Activated naive CD4-positive, alpha-beta T cell treated with anti-CD3 and anti-CD28 coated beads, Interleukin-2, amount 50 U/mL, for 72 hours (primary cell): ENCODE results near the gene THAP11. TPM values are rescaled to one million over a fixed set of nuclear protein-coding genes. Genes with fewer than 3 reads are reported as not detected.
"Not testable (repeated sequence)": the region's sequence is repeated elsewhere in the genome, so short reads cannot be mapped to it uniquely, and the experiment has no call there.

Experiments used
- ATAC-seq, 2 donors: fragments of 150-1000 bp; cut with Tn5 transposase; 2 replicates each; pipeline ENCODE4 v1.10.0; 2021; ENCODE audit warnings: mild to moderate bottlenecking in 2 of 2, moderate library complexity in 2 of 2
- DNase-seq, 2 donors: peaks; one replicate each; pipeline ENCODE4 v3.0.0; 2021 to 2022; ENCODE audit warnings: low spot score in 2 of 2
- H3K27ac Mint-ChIP-seq, 2 donors: one replicate each; pipeline ENCODE4 v1.8.0; 2022; ENCODE audit warnings: mild to moderate bottlenecking in 2 of 2, mixed read lengths in 2 of 2
- H3K36me3 Mint-ChIP-seq, 2 donors: one replicate each; pipeline ENCODE4 v1.8.0; 2022; ENCODE audit warnings: mixed read lengths in 2 of 2
- H3K9me3 Mint-ChIP-seq, 2 donors: one replicate each; pipeline ENCODE4 v1.8.0; 2022; ENCODE audit warnings: mixed read lengths in 2 of 2
- total RNA-seq, 2 donors: library from RNA; stranded (reverse); gene quantifications; one replicate each; pipeline ENCODE4 v1.2.3, GENCODE V29; 2022

The THAP11 gene
- total RNA-seq, 2 donors from 2014 or later, result 26.9 to 43.2 TPM

- no peak for DNase-seq
- Mint-ChIP-seq H3K9me3 (no peaks in the 10 kb centered on the region), H3K36me3 (no peaks in the 10 kb centered on the region), H3K27ac (no peak overlapping the region)
- no peak for ATAC-seq
Measured at GRCh38 chr16:67825906-67826305, 16.2 kb upstream of the THAP11 start.

GRCh38 chr16:67828651-67829050 is 13.5 kb upstream of the THAP11 start:
- Mint-ChIP-seq H3K27ac (peak overlapping the region in 1 of 2 donors; percentile 85), H3K9me3 (no peaks in the 10 kb centered on the region), H3K36me3 (peaks cover 0 to 4% of the 10 kb centered on the region in 2 donors)
- ATAC-seq (no peak), DNase-seq (no peak)

DNA sequence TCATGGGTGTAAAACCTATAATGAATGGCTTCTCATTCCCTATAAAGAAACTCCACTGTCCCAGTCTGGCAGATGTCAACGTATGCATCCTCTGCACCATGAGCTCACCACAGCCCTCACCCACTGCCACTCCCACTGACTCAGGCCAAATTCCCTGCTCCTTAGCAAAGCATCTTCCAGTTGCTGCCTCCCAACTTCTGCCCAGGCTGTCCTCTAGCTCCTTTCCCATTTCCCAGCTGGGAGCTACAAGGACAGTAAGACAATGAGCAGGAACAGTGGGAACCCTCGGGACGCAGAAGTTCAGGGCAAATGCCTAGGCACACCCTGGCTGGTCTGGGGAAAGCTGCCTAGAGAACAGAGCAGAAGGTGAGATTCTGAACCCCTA is 9.1 kb upstream of the THAP11 start:
- no peak for ATAC-seq
- Mint-ChIP-seq H3K9me3 (no peaks in the 10 kb centered on the region), H3K27ac (peak overlapping the region; percentile 86 to 96), H3K36me3 (peaks cover 0 to 6% of the 10 kb centered on the region in 2 donors)
- DNase-seq, result no peak

- Mint-ChIP-seq H3K27ac (peak overlapping the region; percentile 86 to 96), H3K9me3 (no peaks in the 10 kb centered on the region), H3K36me3 (peaks cover 0 to 6% of the 10 kb centered on the region in 2 donors)
- DNase-seq, result peak; percentile 92 to 95
- ATAC-seq, result peak; percentile 99 to 100
Measured at GRCh38 chr16:67833415-67834241, 8.5 kb upstream of the THAP11 start.

GRCh38 chr16:67834242-67834614 is 7.9 kb upstream of the THAP11 start:
- H3K36me3 Mint-ChIP-seq, result peaks cover 0 to 6% of the 10 kb centered on the region in 2 donors
- H3K9me3 Mint-ChIP-seq, result no peaks in the 10 kb centered on the region
- DNase-seq, result no peak
- no peak for ATAC-seq
- peak overlapping the region in 1 of 2 donors; percentile 96 for H3K27ac Mint-ChIP-seq

DNA sequence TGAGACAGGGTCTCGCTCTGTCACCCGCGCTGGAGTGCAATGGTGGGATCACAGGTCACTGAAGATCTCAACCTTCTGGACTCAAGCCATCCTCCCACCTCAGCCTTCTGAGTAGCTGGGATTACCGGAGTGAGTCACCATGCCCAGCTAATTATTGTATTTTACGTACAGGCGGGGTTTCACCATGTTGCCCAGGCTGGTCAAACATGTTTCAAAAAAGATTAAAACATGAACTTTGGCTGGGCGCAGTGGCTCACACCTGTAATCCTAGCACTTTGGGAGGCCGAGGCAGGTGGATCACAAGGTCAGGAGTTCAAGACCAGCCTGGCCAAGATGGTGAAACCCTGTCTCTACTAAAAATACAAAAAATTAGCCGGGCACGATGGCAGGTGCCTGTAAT is 4.9 kb upstream of the THAP11 start:
- H3K36me3 Mint-ChIP-seq, result not testable (repeated sequence)

GRCh38 chr16:67837811-67838210 is 4.3 kb upstream of the THAP11 start:
- H3K27ac Mint-ChIP-seq, result no peak overlapping the region
- no peak for DNase-seq
- H3K36me3 Mint-ChIP-seq, result peaks cover 2 to 10% of the 10 kb centered on the region in 2 donors
- no peaks in the 10 kb centered on the region for H3K9me3 Mint-ChIP-seq
- no peak for ATAC-seq

More for the DNA sequence above, 4.9 kb upstream of the THAP11 start:
- H3K9me3 Mint-ChIP-seq, DNase-seq, ATAC-seq, H3K27ac Mint-ChIP-seq: not testable (repeated sequence)

DNA sequence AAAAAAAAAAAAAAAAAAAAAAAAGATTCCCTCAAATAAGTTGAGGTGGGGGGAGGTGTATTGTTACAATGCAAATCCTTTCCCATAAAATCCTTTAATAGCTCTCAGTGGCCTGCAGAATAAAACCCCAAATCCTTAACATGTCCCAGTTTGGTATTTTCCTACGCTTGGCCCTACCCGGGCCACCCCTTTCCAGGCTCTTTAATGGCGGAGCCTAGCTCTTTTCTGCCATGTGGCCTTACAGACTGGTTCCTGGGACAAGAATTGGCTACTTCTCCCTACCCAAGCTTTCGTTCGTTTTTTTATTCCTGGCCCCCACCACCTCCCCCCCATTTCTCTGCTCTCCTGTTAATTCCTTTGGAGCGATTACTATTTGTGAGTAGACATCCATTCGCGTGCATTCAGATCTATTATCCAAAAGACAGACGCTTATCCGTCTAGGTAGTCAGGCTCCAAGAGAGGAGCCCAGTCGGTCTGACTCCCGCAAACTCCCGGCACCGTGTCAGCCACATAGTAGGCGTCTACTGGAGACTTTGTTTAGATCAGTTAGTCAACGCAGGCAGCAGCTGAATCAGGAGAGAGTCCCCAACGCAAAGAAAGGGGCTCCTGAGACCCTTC is 813 bp upstream of the THAP11 start:
- ATAC-seq (no peak), DNase-seq (no peak)
- H3K27ac Mint-ChIP-seq, result peak overlapping the region; percentile 90 to 96

GRCh38 chr16:67842509-67843342 is 606 bp downstream of the THAP11 start:
- Mint-ChIP-seq H3K9me3 (no peaks in the 10 kb centered on the region), H3K27ac (peak overlapping the region; percentile 90 to 97), H3K36me3 (peaks cover 19 to 30% of the 10 kb centered on the region in 2 donors)
- DNase-seq (peak; percentile 61 to 68), ATAC-seq (peak; percentile 5 to 36)

More for the DNA sequence above, 813 bp upstream of the THAP11 start:
- H3K36me3 Mint-ChIP-seq, result peaks cover 19 to 27% of the 10 kb centered on the region in 2 donors
- no peaks in the 10 kb centered on the region for H3K9me3 Mint-ChIP-seq

GRCh38 chr16:67843343-67843765 is 1.2 kb downstream of the THAP11 start:
- DNase-seq (no peak), ATAC-seq (no peak)
- H3K36me3 Mint-ChIP-seq, result peaks cover 19 to 33% of the 10 kb centered on the region in 2 donors

DNA sequence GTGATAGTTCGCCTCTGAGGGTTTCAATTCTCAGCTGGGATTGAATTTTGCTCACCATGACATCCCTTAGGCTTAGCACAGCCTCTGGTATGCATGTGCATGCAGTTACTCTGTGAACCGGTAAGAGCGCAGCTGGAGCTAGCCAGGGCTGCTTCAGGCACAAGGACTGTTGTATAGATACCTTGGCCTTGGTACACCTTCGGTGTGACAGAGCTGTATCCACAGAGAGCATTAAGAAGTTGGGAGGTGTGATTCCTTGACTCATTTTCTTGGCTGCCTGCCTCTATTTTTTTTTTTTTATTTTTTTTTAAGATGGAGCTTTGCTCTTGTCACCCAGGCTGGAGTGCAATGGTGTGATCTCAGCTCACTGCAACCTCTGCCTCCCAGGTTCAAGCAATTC is 2.4 kb downstream of the THAP11 start:
- Mint-ChIP-seq H3K36me3 (peaks cover 19 to 33% of the 10 kb centered on the region in 2 donors), H3K27ac (peak overlapping the region in 1 of 2 donors; percentile 90), H3K9me3 (no peaks in the 10 kb centered on the region)
- no peak for DNase-seq
- ATAC-seq, result no peak

More at GRCh38 chr16:67843343-67843765, 1.2 kb downstream of the THAP11 start:
- Mint-ChIP-seq H3K9me3 (no peaks in the 10 kb centered on the region), H3K27ac (peak overlapping the region; percentile 90 to 97)

GRCh38 chr16:67845291-67846062 is 3.4 kb downstream of the THAP11 start:
- no peak for ATAC-seq
- H3K27ac Mint-ChIP-seq, result peak overlapping the region; percentile 90 to 97
- H3K36me3 Mint-ChIP-seq, result peaks cover 24 to 33% of the 10 kb centered on the region in 2 donors
- DNase-seq, result no peak
- H3K9me3 Mint-ChIP-seq, result no peaks in the 10 kb centered on the region

DNA sequence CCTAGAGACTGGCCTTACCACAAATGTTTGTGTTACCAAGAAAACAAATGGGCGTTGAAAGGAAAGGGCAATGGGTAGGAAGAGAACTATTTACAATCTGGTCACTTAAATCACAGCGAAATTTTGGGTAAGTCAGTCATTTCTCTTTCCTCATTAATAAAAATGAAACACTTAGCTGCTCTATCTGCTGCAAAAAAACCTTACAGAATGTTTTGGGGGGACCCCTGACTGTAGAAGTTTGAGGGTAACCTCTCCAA is 3.9 kb downstream of the THAP11 start:
- Mint-ChIP-seq H3K36me3 (peaks cover 24 to 33% of the 10 kb centered on the region in 2 donors), H3K9me3 (no peaks in the 10 kb centered on the region), H3K27ac (peak overlapping the region; percentile 90 to 97)
- ATAC-seq, result no peak
- no peak for DNase-seq

GRCh38 chr16:67846320-67847063 is 4.4 kb downstream of the THAP11 start, which contains the start of gene NUTF2:
TSS of gene NUTF2 (plus strand) at chr16:67846933. CDS start at chr16:67865131, 18,198 bp downstream.
- Mint-ChIP-seq H3K9me3 (no peaks in the 10 kb centered on the region), H3K36me3 (peaks cover 24 to 33% of the 10 kb centered on the region in 2 donors), H3K27ac (peak within 1 kb of the TSS; percentile 90 to 97)
- ATAC-seq, result peak; percentile 74 to 76
- peak; percentile 95 to 97 for DNase-seq

- Mint-ChIP-seq H3K27ac (peak within 1 kb of the TSS; percentile 90 to 92), H3K9me3 (no peaks in the 10 kb centered on the region), H3K36me3 (peaks cover 24 to 33% of the 10 kb centered on the region in 2 donors)
- peak; percentile 43 to 47 for ATAC-seq
- no peak for DNase-seq
Measured at GRCh38 chr16:67847064-67847861, 5.1 kb downstream of the THAP11 start, which contains the start of gene CENPT. TSS of gene CENPT (minus strand) at chr16:67847693. CDS start at chr16:67833859, 13,834 bp downstream.
